ENCODE data around the gene CGB7. TPM values are rescaled to one million over a fixed set of nuclear protein-coding genes. Genes with fewer than 3 reads are reported as not detected.

The CGB7 gene
- total RNA-seq, 1 donor from 2014 or later: 7.1 TPM

- Mint-ChIP-seq H3K36me3 (ENCODE audit: low read depth, unreplicated experiment) (peaks cover 20% of the 10 kb centered on the region), H3K4me3 (ENCODE audit: unreplicated experiment) (no peak overlapping the region), H3K9me3 (ENCODE audit: unreplicated experiment) (no peaks in the 10 kb centered on the region), H3K27me3 (ENCODE audit: low read depth, unreplicated experiment) (no peaks in the 10 kb centered on the region), H3K4me1 (ENCODE audit: low read depth, unreplicated experiment) (no peaks in the 10 kb centered on the region), H3K27ac (ENCODE audit: unreplicated experiment) (no peak overlapping the region)
- FAIRE-seq: no peak
- Histone ChIP-seq H3K9me3 (ENCODE audit: insufficient read depth, low read depth, low read length) (no peaks in the 10 kb centered on the region), H4K20me1 (ENCODE audit: insufficient read depth, low read length) (peaks cover 4% of the 10 kb centered on the region), H3K9ac (ENCODE audit: low read length) (no peak overlapping the region), H3K4me2 (ENCODE audit: low read length) (no peak overlapping the region), H3K36me3 (ENCODE audit: insufficient read depth, low read length) (peaks cover 10% of the 10 kb centered on the region), H3K27ac (ENCODE audit: low read depth, low read length) (no peak overlapping the region), H3K79me2 (ENCODE audit: insufficient read depth, low read length) (no peaks in the 10 kb centered on the region), H2AFZ (ENCODE audit: low read depth, low read length) (no peak overlapping the region), H3K4me1 (ENCODE audit: insufficient read depth, low read length) (no peaks in the 10 kb centered on the region), H3K27me3 (ENCODE audit: insufficient read depth, low read length) (no peaks in the 10 kb centered on the region), H3K4me3 (ENCODE audit: insufficient read depth, low read depth, low read length) (no peak overlapping the region)
- TF ChIP-seq EZH2 (IDR thresholded peaks at IDR 0.05; ENCODE audit: insufficient read depth, low read length): no peak
- no peak for TF ChIP-seq CTCF (IDR thresholded peaks at IDR 0.05; ENCODE audit: insufficient read depth, low read depth, low read length)
- no peak for DNase-seq (ENCODE audit: low read depth)
Measured at GRCh38 chr19:49011194-49011593, 46.4 kb downstream of the CGB7 start.

- no peaks in the 10 kb centered on the region for H3K4me1 Mint-ChIP-seq (ENCODE audit: low read depth, unreplicated experiment)
- Histone ChIP-seq H3K27ac (ENCODE audit: low read depth, low read length) (no peak overlapping the region), H3K27me3 (ENCODE audit: insufficient read depth, low read length) (no peaks in the 10 kb centered on the region), H3K4me1 (ENCODE audit: insufficient read depth, low read length) (no peaks in the 10 kb centered on the region), H3K9me3 (ENCODE audit: insufficient read depth, low read depth, low read length) (no peaks in the 10 kb centered on the region), H3K36me3 (ENCODE audit: insufficient read depth, low read length) (peaks cover 11% of the 10 kb centered on the region), H3K9ac (ENCODE audit: low read length) (no peak overlapping the region), H4K20me1 (ENCODE audit: insufficient read depth, low read length) (peaks cover 4% of the 10 kb centered on the region), H2AFZ (ENCODE audit: low read depth, low read length) (no peak overlapping the region), H3K4me3 (ENCODE audit: insufficient read depth, low read depth, low read length) (no peak overlapping the region), H3K79me2 (ENCODE audit: insufficient read depth, low read length) (no peaks in the 10 kb centered on the region), H3K4me2 (ENCODE audit: low read length) (no peak overlapping the region)
- DNase-seq (ENCODE audit: low read depth): no peak
- no peak overlapping the region for H3K27ac Mint-ChIP-seq (ENCODE audit: unreplicated experiment)
- H3K9me3 Mint-ChIP-seq (ENCODE audit: unreplicated experiment): no peaks in the 10 kb centered on the region
- TF ChIP-seq EZH2 (IDR thresholded peaks at IDR 0.05; ENCODE audit: insufficient read depth, low read length) (no peak), CTCF (IDR thresholded peaks at IDR 0.05; ENCODE audit: insufficient read depth, low read depth, low read length) (no peak)
- no peaks in the 10 kb centered on the region for H3K27me3 Mint-ChIP-seq (ENCODE audit: low read depth, unreplicated experiment)
- H3K36me3 Mint-ChIP-seq (ENCODE audit: low read depth, unreplicated experiment): peaks cover 14% of the 10 kb centered on the region
- no peak for FAIRE-seq
- no peak overlapping the region for H3K4me3 Mint-ChIP-seq (ENCODE audit: unreplicated experiment)
Measured at GRCh38 chr19:49010453-49010852, 47.1 kb downstream of the CGB7 start.

GRCh38 chr19:49009828-49010227, 47.7 kb downstream of the CGB7 start:
- H3K9ac ChIP-seq (ENCODE audit: low read length): no peak overlapping the region
- H3K4me1 ChIP-seq (ENCODE audit: insufficient read depth, low read length): no peaks in the 10 kb centered on the region
- no peak overlapping the region for H3K4me2 ChIP-seq (ENCODE audit: low read length)
- no peak overlapping the region for H3K27ac ChIP-seq (ENCODE audit: low read depth, low read length)
- Mint-ChIP-seq H3K9me3 (ENCODE audit: unreplicated experiment) (no peaks in the 10 kb centered on the region), H3K27ac (ENCODE audit: unreplicated experiment) (no peak overlapping the region), H3K36me3 (ENCODE audit: low read depth, unreplicated experiment) (peaks cover 13% of the 10 kb centered on the region), H3K4me1 (ENCODE audit: low read depth, unreplicated experiment) (no peaks in the 10 kb centered on the region), H3K27me3 (ENCODE audit: low read depth, unreplicated experiment) (no peaks in the 10 kb centered on the region), H3K4me3 (ENCODE audit: unreplicated experiment) (no peak overlapping the region)
- FAIRE-seq: no peak
- DNase-seq (ENCODE audit: low read depth): no peak
- peaks cover 11% of the 10 kb centered on the region for H3K36me3 ChIP-seq (ENCODE audit: insufficient read depth, low read length)
- no peaks in the 10 kb centered on the region for H3K79me2 ChIP-seq (ENCODE audit: insufficient read depth, low read length)
- no peak overlapping the region for H2AFZ ChIP-seq (ENCODE audit: low read depth, low read length)
- H4K20me1 ChIP-seq (ENCODE audit: insufficient read depth, low read length): peaks cover 7% of the 10 kb centered on the region
- no peak overlapping the region for H3K4me3 ChIP-seq (ENCODE audit: insufficient read depth, low read depth, low read length)
- H3K27me3 ChIP-seq (ENCODE audit: insufficient read depth, low read length): no peaks in the 10 kb centered on the region
- no peak for TF ChIP-seq CTCF (IDR thresholded peaks at IDR 0.05; ENCODE audit: insufficient read depth, low read depth, low read length)
- H3K9me3 ChIP-seq (ENCODE audit: insufficient read depth, low read depth, low read length): no peaks in the 10 kb centered on the region

Measured in astrocyte (in vitro differentiated cells and primary cell).